Smooth muscle cell (in vitro differentiated cells): ENCODE results near the gene RPRD1B. TPM values are rescaled to one million over a fixed set of nuclear protein-coding genes. Genes with fewer than 3 reads are reported as not detected.
"Not testable (repeated sequence)": the region's sequence is repeated elsewhere in the genome, so short reads cannot be mapped to it uniquely, and the experiment has no call there.

ENCODE experiments used
- DNase-seq: peaks from one replicate; lab custom pipeline; 2025; ENCODE audit not compliant: unreplicated experiment; lab: John Stamatoyannopoulos, UW
- H2AFZ ChIP-seq: fragments of 200-600 bp; sonication (generic); 2 replicates; pipeline ENCODE4 v1.6.0; 2016; ENCODE audit warnings: antibody characterized with exemption, low read depth, mild to moderate bottlenecking
- H3F3A ChIP-seq: fragments of 200-600 bp; sonication (generic); 2 replicates; pipeline ENCODE4 v1.6.0; 2017; ENCODE audit warnings: antibody characterized with exemption, low read depth
- H3K27ac ChIP-seq: fragments of 200-600 bp; sonication (generic); 2 replicates; pipeline ENCODE4 v1.5.1; 2016; ENCODE audit warnings: low read depth, mild to moderate bottlenecking
- H3K27me3 ChIP-seq: fragments of 200-600 bp; sonication (generic); 2 replicates; pipeline ENCODE4 v1.6.1; 2016; ENCODE audit warnings: low read depth, mild to moderate bottlenecking
- H3K36me3 ChIP-seq: fragments of 200-600 bp; sonication (generic); 2 replicates; pipeline ENCODE4 v1.5.1; 2016; ENCODE audit warnings: low read depth
- H3K4me1 ChIP-seq: fragments of 200-600 bp; sonication (generic); 2 replicates; pipeline ENCODE4 v1.5.1; 2016; ENCODE audit warnings: low read depth
- H3K4me2 ChIP-seq: fragments of 200-600 bp; sonication (generic); 2 replicates; pipeline ENCODE4 v1.6.0; 2016; ENCODE audit warnings: mild to moderate bottlenecking
- H3K4me3 ChIP-seq: fragments of 200-600 bp; sonication (generic); 2 replicates; pipeline ENCODE4 v1.5.1; 2016; ENCODE audit warnings: mild to moderate bottlenecking
- H3K79me2 ChIP-seq: fragments of 200-600 bp; sonication (generic); 2 replicates; pipeline ENCODE4 v1.6.0; 2016; ENCODE audit warnings: low read depth, mild to moderate bottlenecking
- H3K9ac ChIP-seq: fragments of 200-600 bp; sonication (generic); 2 replicates; pipeline ENCODE4 v1.6.0; 2016; ENCODE audit warnings: low read depth
- H3K9me3 ChIP-seq: fragments of 200-600 bp; sonication (generic); replicated peaks from 2 replicates; pipeline ENCODE4 v1.5.1; 2016; ENCODE audit warnings: low read depth
- H4K20me1 ChIP-seq: fragments of 200-600 bp; sonication (generic); 2 replicates; pipeline ENCODE4 v1.6.0; 2016; ENCODE audit warnings: low read depth
- CTCF ChIP-seq: fragments of 200-600 bp; sonication (generic); IDR thresholded peaks from 2 replicates; pipeline ENCODE4 v1.5.1; 2017; ENCODE audit warnings: borderline replicate concordance, mild to moderate bottlenecking, antibody characterized with exemption; ENCODE audit not compliant: insufficient read depth, poor library complexity, severe bottlenecking
- WGBS: methylation state at CpG from one replicate; pipeline ENCODE4 v1.1.7; 2016; ENCODE audit warnings: low lambda C conversion rate; 5-methylcytosine and 5-hydroxymethylcytosine counted together
- polyA plus RNA-seq: library from polyadenylated mRNA; unstranded; fragments of >200 nt; fragmentation: Nextera tagmentation; extraction: Ambion mirVana; gene quantifications from 2 replicates; pipeline ENCODE4 v1.2.1, GENCODE V29; 2016
- total RNA-seq: library from RNA; depleted of rRNA; stranded (reverse); fragments of >200 nt; gene quantifications from 2 replicates; pipeline ENCODE4 v1.2.3, GENCODE V29; 2014

Gene RPRD1B
- total and polyA plus RNA-seq, 2 experiments from 2014 or later = 13.5 to 59.1 TPM

DNA sequence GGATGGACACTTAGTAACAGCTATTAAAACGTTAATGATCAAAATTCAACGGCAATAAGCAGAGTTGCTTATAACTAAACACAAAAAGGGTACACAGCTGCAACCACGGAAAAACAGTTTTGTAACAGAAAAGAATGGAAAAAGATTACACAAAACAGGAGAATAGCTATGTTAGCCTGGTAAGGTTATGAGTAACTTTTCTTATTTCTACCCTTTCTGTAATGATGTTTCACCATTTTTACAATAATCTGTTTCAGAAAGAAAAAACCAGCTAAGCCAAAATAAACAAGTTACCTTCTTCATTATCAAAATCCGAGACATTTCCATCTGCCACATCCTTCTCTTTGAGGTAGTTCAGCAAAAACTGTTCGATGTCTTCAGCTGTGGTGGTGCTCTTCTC is 27.6 kb upstream of the RPRD1B start:
- Histone ChIP-seq H3K9me3 (no peaks in the 10 kb centered on the region), H3K79me2 (no peaks in the 10 kb centered on the region), H3K27ac (no peak overlapping the region), H3F3A (peaks cover 3% of the 10 kb centered on the region), H2AFZ (no peak overlapping the region), H3K36me3 (no peaks in the 10 kb centered on the region), H3K9ac (no peak overlapping the region), H3K4me1 (no peaks in the 10 kb centered on the region), H3K4me3 (no peak overlapping the region), H3K4me2 (no peak overlapping the region), H3K27me3 (no peaks in the 10 kb centered on the region), H4K20me1 (peaks cover 59% of the 10 kb centered on the region)
- no peak for DNase-seq
- 97% methylated on average over 5 of the region's 5 CpGs for WGBS
- TF ChIP-seq CTCF = no peak

- H3K4me2 ChIP-seq = no peak overlapping the region
- no peaks in the 10 kb centered on the region for H3F3A ChIP-seq
- no peak overlapping the region for H2AFZ ChIP-seq
- H3K27ac ChIP-seq = no peak overlapping the region
- no peaks in the 10 kb centered on the region for H3K9me3 ChIP-seq
- no peak for DNase-seq
- H3K27me3 ChIP-seq = no peaks in the 10 kb centered on the region
- H3K4me3 ChIP-seq = no peak overlapping the region
- WGBS = 92% methylated on average over 1 of the region's 1 CpG
- no peaks in the 10 kb centered on the region for H3K36me3 ChIP-seq
- no peak overlapping the region for H3K9ac ChIP-seq
- H3K79me2 ChIP-seq = no peaks in the 10 kb centered on the region
- H3K4me1 ChIP-seq = no peaks in the 10 kb centered on the region
- peaks cover 54% of the 10 kb centered on the region for H4K20me1 ChIP-seq
- TF ChIP-seq CTCF = no peak
Measured at GRCh38 chr20:38007526-38007925, 26.0 kb upstream of the RPRD1B start.

DNA sequence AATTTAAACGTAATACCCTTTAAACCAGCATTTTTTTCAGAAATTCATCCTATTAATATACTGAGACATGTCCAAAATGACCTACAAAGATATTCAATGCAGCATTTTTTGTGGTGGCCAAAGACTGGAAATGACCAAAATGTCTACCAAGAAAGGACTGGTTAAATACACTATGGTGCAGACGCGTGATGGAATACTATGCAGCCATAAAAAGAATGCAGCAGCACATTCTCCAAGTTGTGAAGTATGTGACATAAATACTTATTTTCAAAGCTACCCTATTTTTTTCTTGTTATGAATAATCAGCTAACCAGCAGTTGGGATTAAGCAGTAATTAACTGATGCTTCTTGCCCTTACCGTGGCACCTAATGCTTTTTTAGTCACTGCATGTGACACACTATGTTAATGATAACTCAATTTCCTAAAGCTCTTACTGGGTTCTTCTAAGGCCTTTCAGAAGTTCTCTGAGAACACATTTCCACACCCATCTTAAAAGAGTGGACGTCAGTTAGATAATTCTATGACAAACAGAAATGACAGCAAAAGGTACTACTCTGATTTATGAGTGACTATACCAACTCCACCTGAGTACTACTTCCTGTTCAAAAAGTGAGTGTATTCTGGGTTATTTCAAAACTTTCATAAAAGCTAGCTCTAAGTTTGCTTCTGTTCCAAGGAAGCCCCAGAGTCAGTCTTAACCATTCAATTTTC is 25.2 kb upstream of the RPRD1B start:
- Histone ChIP-seq H3K27ac (no peak overlapping the region), H3K27me3 (no peaks in the 10 kb centered on the region), H3K36me3 (no peaks in the 10 kb centered on the region), H3K4me1 (no peaks in the 10 kb centered on the region), H3K9ac (no peak overlapping the region), H3K4me3 (no peak overlapping the region), H3K9me3 (no peaks in the 10 kb centered on the region), H3K79me2 (no peaks in the 10 kb centered on the region), H4K20me1 (peaks cover 56% of the 10 kb centered on the region), H3K4me2 (no peak overlapping the region), H2AFZ (no peak overlapping the region), H3F3A (no peaks in the 10 kb centered on the region)
- 92% methylated on average over 5 of the region's 5 CpGs for WGBS
- no peak for DNase-seq
- TF ChIP-seq CTCF = no peak

DNA sequence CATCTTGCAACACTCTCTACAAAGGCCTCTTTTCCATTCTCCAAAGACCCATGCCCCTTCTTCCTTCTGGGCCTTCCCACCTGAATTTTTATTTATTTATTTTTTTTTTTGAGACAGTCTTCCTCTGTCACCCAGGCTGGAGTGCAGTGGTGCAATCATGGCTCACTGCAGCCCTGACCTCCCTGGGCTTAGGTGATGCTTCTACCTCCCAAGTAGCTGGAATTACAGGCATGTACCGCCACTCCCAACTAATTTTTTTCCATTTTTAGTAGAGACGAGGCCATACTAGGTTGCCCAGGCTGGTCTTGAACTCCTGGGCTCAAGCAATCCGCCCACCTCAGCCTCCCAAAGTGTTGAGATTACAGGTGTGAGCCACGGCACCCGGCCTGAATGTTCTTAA is 24.1 kb upstream of the RPRD1B start:
- not testable (repeated sequence) for H3F3A ChIP-seq, H3K27me3 ChIP-seq, DNase-seq, H3K4me3 ChIP-seq, H3K9ac ChIP-seq, H3K9me3 ChIP-seq, H3K27ac ChIP-seq, H3K36me3 ChIP-seq, H3K79me2 ChIP-seq, H3K4me2 ChIP-seq, H2AFZ ChIP-seq, H3K4me1 ChIP-seq
- WGBS = 96% methylated on average over 5 of the region's 5 CpGs
- peaks cover 66% of the 10 kb centered on the region for H4K20me1 ChIP-seq
